Measurements from ENCODE around the gene RASAL1. TPM values are rescaled to one million over a fixed set of nuclear protein-coding genes. Genes with fewer than 3 reads are reported as not detected.

The RASAL1 gene
- total and polyA plus RNA-seq, 9 donors = 0.05 to 5.1 (median 1.1) TPM; not detected in 2

DNA sequence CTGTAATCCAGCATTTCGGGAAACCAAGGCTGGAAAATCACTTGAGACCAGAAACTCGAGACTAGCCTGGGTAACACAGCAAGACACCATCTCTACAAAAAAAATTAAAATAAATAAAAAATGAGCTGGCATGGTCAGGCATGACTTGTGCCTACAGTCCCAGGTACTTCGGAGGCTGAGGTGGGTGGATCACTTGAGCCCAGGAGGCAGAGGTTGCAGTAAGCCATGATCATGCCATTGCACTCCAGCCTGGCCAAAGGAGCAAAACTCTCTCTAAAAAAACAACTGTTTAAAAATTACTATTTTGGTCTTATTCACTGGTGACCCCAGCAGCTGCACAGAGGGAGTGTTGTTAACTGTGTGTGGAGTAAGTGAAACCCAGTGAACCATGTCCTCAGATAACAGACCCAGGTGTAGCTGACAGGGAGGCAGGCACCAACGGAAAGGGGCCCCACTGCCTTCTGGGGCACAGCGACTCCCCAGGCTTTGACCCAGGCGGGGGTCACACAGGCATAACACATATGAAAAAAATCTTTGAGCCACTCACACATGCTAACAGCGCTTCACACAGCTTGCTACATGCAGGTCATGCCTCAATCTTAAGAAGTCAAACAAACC is 37.6 kb upstream of the RASAL1 start:
- intact Hi-C loops (cut with DNase I) = loop anchor here in 2 of 4 donors (5.0 to 10.0 kb wide), 2 partner anchors 121 to 262 kb away; no protein-coding TSS in a partner anchor
- Histone ChIP-seq H3K27ac (no peak overlapping the region), H3K36me3 (no peaks in the 10 kb centered on the region), H3K4me3 (no peak overlapping the region), H3K27me3 (no peaks in the 10 kb centered on the region), H3K9me3 (peaks cover 0 to 9% of the 10 kb centered on the region in 2 donors), H3K4me1 (ENCODE audit: insufficient read depth) (peaks cover 4% of the 10 kb centered on the region)
- no peak for DNase-seq
- WGBS, 3 donors = 63 to 85% (median 70%) methylated on average over 7 of the region's 7 CpGs
- TF ChIP-seq POLR2A (IDR thresholded peaks at IDR 0.05) (no peak), CTCF (IDR thresholded peaks at IDR 0.05) (no peak), EP300 (IDR thresholded peaks at IDR 0.05) (no peak)

- TF ChIP-seq CTCF (IDR thresholded peaks at IDR 0.05) = no peak
- no peak for TF ChIP-seq POLR2A (IDR thresholded peaks at IDR 0.05)
- TF ChIP-seq EP300 (IDR thresholded peaks at IDR 0.05) = no peak
- H3K4me3 ChIP-seq = no peak overlapping the region
- 90 to 96% (median 92%) methylated on average over 20 of the region's 20 CpGs for WGBS, 3 donors
- no peaks in the 10 kb centered on the region for H3K36me3 ChIP-seq
- no peaks in the 10 kb centered on the region for H3K27me3 ChIP-seq
- peaks cover 0 to 2% of the 10 kb centered on the region in 2 donors for H3K9me3 ChIP-seq
- no peak overlapping the region for H3K27ac ChIP-seq
- H3K4me1 ChIP-seq (ENCODE audit: insufficient read depth) = peaks cover 4% of the 10 kb centered on the region
- intact Hi-C loops (cut with DNase I) = loop anchor here in 2 of 4 donors (5.0 to 10.0 kb wide), 2 partner anchors 120 to 263 kb away; no protein-coding TSS in a partner anchor
- no peak for DNase-seq
Measured at GRCh38 chr12:113172185-113172584, 36.6 kb upstream of the RASAL1 start.

GRCh38 chr12:113171543-113171942 is 36.0 kb upstream of the RASAL1 start:
- intact Hi-C loops (cut with DNase I) = loop anchor here in 2 of 4 donors (5.0 to 10.0 kb wide), 2 partner anchors 119 to 263 kb away; no protein-coding TSS in a partner anchor
- DNase-seq = no peak
- Histone ChIP-seq H3K9me3 (no peaks in the 10 kb centered on the region), H3K27ac (no peak overlapping the region), H3K36me3 (no peaks in the 10 kb centered on the region), H3K27me3 (no peaks in the 10 kb centered on the region), H3K4me3 (no peak overlapping the region), H3K4me1 (ENCODE audit: insufficient read depth) (peaks cover 4% of the 10 kb centered on the region)
- TF ChIP-seq POLR2A (IDR thresholded peaks at IDR 0.05) (no peak), EP300 (IDR thresholded peaks at IDR 0.05) (no peak), CTCF (IDR thresholded peaks at IDR 0.05) (no peak)
- 93 to 97% (median 96%) methylated on average over 9 of the region's 9 CpGs for WGBS, 3 donors

DNA sequence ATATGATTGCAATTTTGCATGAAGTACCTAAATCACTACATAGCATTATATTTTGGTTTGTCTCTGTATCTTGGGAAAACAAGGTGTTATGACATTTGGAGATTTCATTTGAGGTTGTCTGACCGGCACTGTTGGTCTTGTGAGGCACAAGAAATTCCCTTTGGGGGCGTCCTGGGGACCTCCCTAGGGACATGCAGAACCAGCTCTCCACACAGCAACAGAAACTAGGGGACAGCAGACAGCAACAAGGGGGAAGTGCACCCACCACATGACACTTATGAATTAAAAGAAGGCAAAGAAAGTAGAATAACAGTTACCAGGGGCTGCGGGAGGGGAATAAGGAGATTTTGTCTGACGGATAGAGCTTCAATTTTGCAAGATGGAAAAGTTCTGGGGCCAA is 35.4 kb upstream of the RASAL1 start:
- Histone ChIP-seq H3K4me3 (no peak overlapping the region), H3K27ac (no peak overlapping the region), H3K9me3 (no peaks in the 10 kb centered on the region), H3K27me3 (no peaks in the 10 kb centered on the region), H3K36me3 (no peaks in the 10 kb centered on the region), H3K4me1 (ENCODE audit: insufficient read depth) (peaks cover 4% of the 10 kb centered on the region)
- DNase-seq = no peak
- 90 to 93% (median 91%) methylated on average over 4 of the region's 4 CpGs for WGBS, 3 donors
- intact Hi-C loops (cut with DNase I) = loop anchor here in 2 of 4 donors (5.0 to 10.0 kb wide), 2 partner anchors 119 to 264 kb away; no protein-coding TSS in a partner anchor
- no peak for TF ChIP-seq POLR2A (IDR thresholded peaks at IDR 0.05)
- TF ChIP-seq EP300 (IDR thresholded peaks at IDR 0.05) = no peak
- TF ChIP-seq CTCF (IDR thresholded peaks at IDR 0.05) = no peak
